Left ventricle myocardium superior (tissue), 1 donor: Measurements from ENCODE around the gene ARL6IP6. TPM values are rescaled to one million over a fixed set of nuclear protein-coding genes. Genes with fewer than 3 reads are reported as not detected.

Source experiments
- ATAC-seq: fragments of 200-7000 bp; cut with Tn5 transposase; one replicate; pipeline ENCODE4 v1.9.1; 2020; ENCODE audit warnings: mild to moderate bottlenecking, moderate library complexity
- DNase-seq: peaks from one replicate; pipeline ENCODE4 v3.0.0-alpha.2; 2020
- intact Hi-C: fragments of 100-400 bp; cut with micrococcal nuclease; formaldehyde crosslinking; loops from one replicate; pipeline ENCODE4 v1.11.0; 2022
- long read RNA-seq: library from polyadenylated mRNA; unstranded; transcript quantifications from one replicate; pipeline ENCODE4 v2.0.0, GENCODE V29; 2021
- total RNA-seq: library from RNA; stranded (reverse); fragmentation: NEBNext Ultra II Directional; extraction: Animal tissue kit (Norgen Biotek cat#: 25700); gene quantifications from one replicate; pipeline ENCODE4 v1.2.1, GENCODE V29; 2021
- donor health status: DM: no; HTN: yes; CAD: no; lungs with severe emphysema.

The ARL6IP6 gene
- total RNA-seq = 7.6 TPM
- long read RNA-seq, transcript ARL6IP6-201 (4 exons, 2,805 nt) = major isoform, 13 of 18 reads
- long read RNA-seq, partial matches to known transcripts = 0 of 18 reads
- long read RNA-seq, other reads (novel, unspliced or antisense) = 1 of 18 reads

- ATAC-seq = peak; percentile 90
- intact Hi-C loops = no loop called here
Measured at GRCh38 chr2:152718076-152718908, at the start of gene ARL6IP6. TSS of gene ARL6IP6 (plus strand) at chr2:152718620. CDS start at chr2:152718625, 5 bp downstream.

DNA sequence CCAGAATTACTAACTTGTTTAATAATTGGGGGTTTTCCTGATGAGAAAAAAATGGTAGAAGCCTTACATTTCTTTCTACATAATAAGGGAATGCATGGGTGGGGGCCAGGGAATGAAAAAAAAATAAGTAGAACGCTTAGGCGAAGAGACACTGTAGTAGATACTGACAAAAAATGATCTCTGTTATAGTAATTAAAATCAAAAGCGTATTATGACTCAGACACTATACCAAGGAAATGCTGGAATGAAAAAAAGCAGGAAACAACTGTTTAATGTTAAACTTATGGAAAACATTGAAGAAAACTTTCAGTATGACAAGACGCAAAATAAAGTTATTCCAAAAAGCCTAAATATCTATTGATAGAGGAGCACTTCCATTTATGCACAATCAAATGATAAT lies 44.1 kb upstream of the ARL6IP6 start:
- ATAC-seq = no peak
- no peak for DNase-seq
- intact Hi-C loops = no loop called here

More at GRCh38 chr2:152718076-152718908, at the start of gene ARL6IP6:
- peak; percentile 95 for DNase-seq

DNA sequence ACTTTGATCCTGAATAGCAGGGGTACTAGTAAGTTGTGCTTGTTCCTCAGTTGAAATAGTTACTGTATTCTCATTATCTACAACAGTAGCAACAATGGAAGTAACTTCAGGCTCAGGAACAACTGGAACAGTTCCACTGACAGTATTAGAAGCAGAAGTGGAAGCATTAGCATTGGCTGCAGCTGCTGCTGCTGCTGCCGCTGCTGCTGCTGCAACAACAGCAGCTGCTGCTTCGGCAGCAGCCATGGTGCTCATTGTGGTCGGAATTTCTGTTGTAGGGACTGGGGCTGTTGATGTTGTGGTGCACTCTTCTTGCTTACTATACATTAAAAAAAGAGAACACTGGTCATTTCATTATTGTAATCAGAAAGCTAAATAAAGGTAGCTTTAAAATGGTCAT lies 42.0 kb upstream of the ARL6IP6 start:
- intact Hi-C loops = no loop called here
- no peak for DNase-seq
- no peak for ATAC-seq

- intact Hi-C loops = no loop called here
- DNase-seq (no peak), ATAC-seq (no peak)
Measured at GRCh38 chr2:152678808-152679207, 39.6 kb upstream of the ARL6IP6 start.

DNA sequence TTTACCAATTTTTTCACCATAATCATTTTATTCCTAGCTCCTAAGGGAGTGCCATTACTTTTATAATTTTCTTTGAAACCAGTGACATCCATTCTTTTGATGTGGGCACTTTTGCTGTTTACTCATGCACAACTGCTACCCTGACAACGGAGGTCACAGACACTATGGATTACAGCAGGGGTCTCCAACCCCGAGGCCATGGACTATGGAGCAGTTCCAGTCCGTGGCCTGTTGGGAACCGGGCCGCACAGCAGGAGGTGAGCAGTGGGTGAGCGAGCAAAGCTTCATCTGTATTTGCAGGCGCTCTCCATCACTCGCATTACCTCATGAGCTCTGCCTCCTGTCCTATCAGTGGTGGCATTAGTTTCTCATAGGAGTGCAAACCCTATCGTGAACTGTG lies 35.8 kb upstream of the ARL6IP6 start:
- ATAC-seq (no peak), DNase-seq (no peak)
- intact Hi-C loops = no loop called here

- intact Hi-C loops = no loop called here
- ATAC-seq = no peak
- no peak for DNase-seq
Measured at GRCh38 chr2:152683400-152683799, 35.0 kb upstream of the ARL6IP6 start.

GRCh38 chr2:152686321-152686720 lies 32.1 kb upstream of the ARL6IP6 start:
- ATAC-seq (no peak), DNase-seq (no peak)
- intact Hi-C loops = no loop called here

DNA sequence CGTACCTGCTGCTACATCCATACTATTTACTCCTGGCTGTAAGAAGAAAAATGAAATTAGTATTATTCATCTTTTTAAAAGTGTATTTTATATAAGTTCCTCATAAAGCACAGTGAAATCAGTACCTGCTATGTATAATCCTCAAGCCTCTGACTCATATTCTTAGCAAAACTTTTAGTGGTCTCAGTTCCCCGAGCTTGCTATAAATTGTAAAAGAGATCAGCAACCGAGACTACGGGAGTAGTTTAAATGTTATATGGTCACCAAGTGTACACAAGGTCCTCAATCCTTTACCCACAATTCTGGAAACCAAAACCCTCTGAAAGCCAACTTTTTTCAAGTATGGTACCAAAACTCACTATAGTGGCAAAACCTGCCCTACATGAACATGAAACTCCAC lies 25.4 kb upstream of the ARL6IP6 start:
- no peak for DNase-seq
- ATAC-seq = no peak
- intact Hi-C loops = no loop called here

DNA sequence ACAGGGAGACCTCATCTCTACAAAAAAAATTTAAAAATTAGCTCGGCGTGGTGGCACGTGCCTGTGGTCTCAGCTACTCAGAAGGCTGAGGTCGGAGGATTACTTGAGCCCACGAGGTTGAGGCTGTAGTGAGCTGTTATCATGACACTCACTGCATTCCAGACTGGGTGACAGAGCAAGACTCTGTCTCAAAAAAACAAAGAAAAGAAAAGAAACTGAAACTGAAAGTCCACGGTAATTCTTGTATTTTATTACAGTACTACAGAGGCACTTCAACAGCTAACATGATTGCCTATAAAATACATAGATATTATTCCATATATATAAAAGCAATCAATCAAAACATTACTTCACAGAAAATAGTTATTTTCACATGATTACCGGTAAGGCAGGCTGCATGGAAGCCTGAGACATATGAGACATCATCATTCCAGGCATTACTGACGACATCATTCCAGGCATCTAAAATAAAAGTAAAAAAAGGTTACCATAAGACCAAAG lies 24.2 kb upstream of the ARL6IP6 start:
- intact Hi-C loops = no loop called here
- no peak for DNase-seq
- peak; percentile 33 for ATAC-seq

DNA sequence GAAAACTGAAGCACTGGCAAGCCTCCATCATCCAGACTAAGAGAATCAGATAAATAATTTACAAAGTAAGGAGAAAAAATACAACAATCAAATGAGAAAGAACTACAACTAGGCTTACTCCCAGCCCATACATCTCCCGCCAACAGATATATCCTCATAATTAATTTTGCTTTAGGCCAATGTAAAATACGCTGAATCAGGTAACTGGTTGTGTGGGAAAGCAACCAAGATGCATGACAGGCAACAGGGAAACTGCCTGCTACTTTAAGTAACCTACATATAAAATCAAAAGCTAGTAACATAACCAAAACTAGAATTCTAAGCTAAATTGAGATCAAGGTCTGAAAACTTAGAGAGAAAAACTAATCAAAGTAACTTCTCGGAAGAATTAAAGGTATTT lies 22.7 kb upstream of the ARL6IP6 start:
- intact Hi-C loops = no loop called here
- no peak for DNase-seq

DNA sequence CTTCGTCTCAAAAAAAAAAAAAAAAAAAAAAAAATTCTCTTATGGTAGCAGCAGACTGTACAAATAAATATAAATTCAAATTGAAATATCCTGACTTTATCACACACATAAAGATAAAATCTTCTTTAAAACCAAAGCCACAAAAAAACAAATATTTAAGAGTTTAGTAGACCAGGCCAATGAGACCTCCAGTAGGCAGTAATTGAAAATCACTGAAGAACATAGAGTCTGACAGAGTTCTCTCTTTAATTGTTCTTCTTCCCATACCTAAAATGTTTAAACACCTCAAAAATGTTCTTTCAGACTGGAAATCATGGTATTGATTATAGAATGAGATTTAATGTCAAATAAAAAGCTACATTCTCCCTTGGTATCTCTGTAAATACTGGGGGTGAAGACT lies 21.9 kb upstream of the ARL6IP6 start:
- DNase-seq (no peak), ATAC-seq (no peak)
- intact Hi-C loops = no loop called here

More for the DNA sequence above, 22.7 kb upstream of the ARL6IP6 start:
- no peak for ATAC-seq

DNA sequence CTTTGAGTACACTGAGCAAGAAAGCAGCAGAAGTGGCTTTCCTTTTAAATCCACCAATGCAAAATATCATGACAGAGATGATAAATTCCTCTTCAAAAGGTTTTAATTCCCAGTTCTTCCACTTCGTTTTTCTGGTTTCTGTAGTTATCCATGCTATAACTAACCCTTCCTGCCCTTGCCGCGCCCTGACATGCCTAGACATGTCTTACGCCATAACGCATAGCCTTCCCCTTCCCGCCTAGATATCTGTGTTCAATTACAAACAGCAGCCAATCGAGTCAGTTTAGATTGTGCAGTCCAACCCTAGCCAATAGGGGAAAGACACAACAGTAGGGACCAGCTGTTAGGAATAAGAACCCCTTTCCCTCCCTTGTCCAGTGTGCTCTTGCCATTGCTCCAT lies 17.2 kb upstream of the ARL6IP6 start:
- intact Hi-C loops = no loop called here
- DNase-seq (no peak), ATAC-seq (no peak)

GRCh38 chr2:152706477-152707021 lies 11.9 kb upstream of the ARL6IP6 start:
- DNase-seq = no peak
- intact Hi-C loops = no loop called here
- no peak for ATAC-seq

DNA sequence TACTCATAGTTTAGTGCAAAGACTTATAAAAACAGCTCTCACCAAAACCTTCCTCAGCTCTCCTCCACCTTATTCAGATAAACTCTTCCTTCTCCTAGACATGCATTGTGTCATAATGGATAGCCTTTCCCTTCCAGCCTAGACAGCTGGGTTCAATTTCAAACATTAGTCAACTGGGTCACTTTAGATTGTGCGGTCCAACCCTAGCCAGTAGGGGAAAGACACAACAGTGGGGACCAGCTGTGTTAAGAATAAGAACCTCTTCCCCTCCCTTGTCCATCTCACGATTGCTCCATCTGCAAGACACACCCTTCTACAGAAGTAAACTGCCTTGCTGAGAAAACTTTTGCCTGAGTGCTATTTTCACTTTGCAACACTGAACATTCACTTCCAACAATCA lies 9.7 kb upstream of the ARL6IP6 start:
- intact Hi-C loops = no loop called here
- ATAC-seq (no peak), DNase-seq (no peak)

- ATAC-seq = no peak
- DNase-seq = no peak
- intact Hi-C loops = no loop called here
Measured at GRCh38 chr2:152710713-152711112, 7.7 kb upstream of the ARL6IP6 start.

DNA sequence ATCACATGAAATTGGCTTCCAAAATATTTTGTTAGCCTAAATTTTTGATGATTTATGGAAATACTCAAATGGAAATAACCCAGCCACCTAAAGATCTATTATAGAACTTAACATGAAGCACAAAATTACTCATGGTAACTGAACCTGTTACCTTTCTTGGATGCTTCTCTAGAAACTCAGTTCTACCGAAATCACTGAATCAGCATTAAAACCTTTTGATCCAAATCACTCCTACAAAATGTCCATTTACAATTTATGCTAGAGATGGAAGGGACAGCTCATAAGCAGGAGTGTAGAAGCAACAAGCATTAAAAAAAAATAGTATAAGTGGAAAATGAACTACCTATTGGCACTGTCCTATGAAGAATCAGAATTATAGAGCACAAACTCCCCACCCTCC lies 3.3 kb upstream of the ARL6IP6 start:
- ATAC-seq (no peak), DNase-seq (no peak)
- intact Hi-C loops = no loop called here

- DNase-seq (no peak), ATAC-seq (no peak)
- intact Hi-C loops = no loop called here
Measured at GRCh38 chr2:152715854-152716428, 2.5 kb upstream of the ARL6IP6 start.

GRCh38 chr2:152716805-152717227 lies 1.6 kb upstream of the ARL6IP6 start:
- ATAC-seq (no peak), DNase-seq (peak; percentile 26)
- intact Hi-C loops = no loop called here

- peak; percentile 99 for DNase-seq
- intact Hi-C loops = no loop called here
- ATAC-seq = peak; percentile 93
Measured at GRCh38 chr2:152717228-152718075, 968 bp upstream of the ARL6IP6 start, which contains the start of gene PRPF40A. TSS of gene PRPF40A (minus strand) at chr2:152717461. CDS start at chr2:152717439, 22 bp downstream.
